Ecto neural progenitor cell (in vitro differentiated cells): ENCODE measurements around the gene CAMTA1.

Source experiments
- DNase-seq: peaks from one replicate; pipeline ENCODE4 v3.0.0-alpha.2; 2018; ENCODE audit warnings: low spot score

Gene CAMTA1

GRCh38 chr1:7573481-7573880, 788.2 kb downstream of the CAMTA1 start:
- DNase-seq: no peak

- no peak for DNase-seq
These were observed 789.1 kb downstream of the CAMTA1 start for GRCh38 chr1:7574121-7575040.

GRCh38 chr1:7575041-7575400, 789.8 kb downstream of the CAMTA1 start:
- DNase-seq: no peak

GRCh38 chr1:7576946-7577657, 791.8 kb downstream of the CAMTA1 start:
- no peak for DNase-seq

- no peak for DNase-seq
These were observed 793.0 kb downstream of the CAMTA1 start for GRCh38 chr1:7578206-7578605.

GRCh38 chr1:7579016-7579415, 793.8 kb downstream of the CAMTA1 start:
- no peak for DNase-seq

GRCh38 chr1:7579831-7580804, 794.9 kb downstream of the CAMTA1 start:
- DNase-seq: no peak

- no peak for DNase-seq
These were observed 795.9 kb downstream of the CAMTA1 start for GRCh38 chr1:7580923-7581753.

- DNase-seq: no peak
These were observed 796.7 kb downstream of the CAMTA1 start for GRCh38 chr1:7581754-7582459.

- no peak for DNase-seq
These were observed 797.3 kb downstream of the CAMTA1 start for GRCh38 chr1:7582460-7582972.

GRCh38 chr1:7583291-7584096, 798.2 kb downstream of the CAMTA1 start:
- no peak for DNase-seq

- DNase-seq: no peak
These were observed 798.9 kb downstream of the CAMTA1 start for GRCh38 chr1:7584157-7584556.

- DNase-seq: no peak
These were observed 799.4 kb downstream of the CAMTA1 start for GRCh38 chr1:7584643-7585042.

- DNase-seq: no peak
These were observed 800.1 kb downstream of the CAMTA1 start for GRCh38 chr1:7585216-7585907.

- DNase-seq: no peak
These were observed 801.0 kb downstream of the CAMTA1 start for GRCh38 chr1:7586031-7586941.

- no peak for DNase-seq
These were observed 802.0 kb downstream of the CAMTA1 start for GRCh38 chr1:7587108-7587772.

- no peak for DNase-seq
These were observed 802.7 kb downstream of the CAMTA1 start for GRCh38 chr1:7587773-7588456.
